ENCODE measurements around the gene GAS6. TPM values are rescaled to one million over a fixed set of nuclear protein-coding genes. Genes with fewer than 3 reads are reported as not detected.

Gene GAS6
- total RNA-seq, 1 donor from 2014 or later = 197 TPM

GRCh38 chr13:113804703-113805430 is 59.0 kb downstream of the GAS6 start:
- H3K27me3 ChIP-seq = no peaks in the 10 kb centered on the region
- no peak for TF ChIP-seq CTCF (IDR thresholded peaks at IDR 0.05)
- ATAC-seq (no peak), DNase-seq (peak; percentile 59)
- no peak overlapping the region for H3K27ac ChIP-seq
- no peaks in the 10 kb centered on the region for H3K9me3 ChIP-seq
- peaks cover 10% of the 10 kb centered on the region for H3K4me1 ChIP-seq
- no peaks in the 10 kb centered on the region for H3K36me3 ChIP-seq
- H3K4me3 ChIP-seq = no peak overlapping the region
- intact Hi-C loops (cut with DNase I) = no loop called here

GRCh38 chr13:113804017-113804702 is 59.7 kb downstream of the GAS6 start:
- intact Hi-C loops (cut with DNase I) = no loop called here
- Histone ChIP-seq H3K4me3 (no peak overlapping the region), H3K36me3 (no peaks in the 10 kb centered on the region), H3K9me3 (no peaks in the 10 kb centered on the region), H3K4me1 (peaks cover 10% of the 10 kb centered on the region), H3K27ac (no peak overlapping the region), H3K27me3 (no peaks in the 10 kb centered on the region)
- DNase-seq (peak; percentile 58), ATAC-seq (no peak)
- TF ChIP-seq CTCF (IDR thresholded peaks at IDR 0.05) = no peak

GRCh38 chr13:113803409-113804016 is 60.4 kb downstream of the GAS6 start:
- Histone ChIP-seq H3K9me3 (no peaks in the 10 kb centered on the region), H3K27ac (no peak overlapping the region), H3K4me3 (no peak overlapping the region), H3K4me1 (peaks cover 10% of the 10 kb centered on the region), H3K36me3 (no peaks in the 10 kb centered on the region), H3K27me3 (no peaks in the 10 kb centered on the region)
- ATAC-seq (no peak), DNase-seq (peak; percentile 55)
- no peak for TF ChIP-seq CTCF (IDR thresholded peaks at IDR 0.05)
- intact Hi-C loops (cut with DNase I) = no loop called here

GRCh38 chr13:113802761-113803160 is 61.1 kb downstream of the GAS6 start:
- no peak for ATAC-seq
- no peak overlapping the region for H3K4me3 ChIP-seq
- DNase-seq = peak; percentile 62
- no peak overlapping the region for H3K27ac ChIP-seq
- TF ChIP-seq CTCF (IDR thresholded peaks at IDR 0.05) = no peak
- H3K27me3 ChIP-seq = no peaks in the 10 kb centered on the region
- intact Hi-C loops (cut with DNase I) = no loop called here
- H3K4me1 ChIP-seq = peaks cover 10% of the 10 kb centered on the region
- H3K9me3 ChIP-seq = no peaks in the 10 kb centered on the region
- H3K36me3 ChIP-seq = no peaks in the 10 kb centered on the region

- Histone ChIP-seq H3K27me3 (no peaks in the 10 kb centered on the region), H3K4me1 (peaks cover 10% of the 10 kb centered on the region), H3K9me3 (no peaks in the 10 kb centered on the region), H3K4me3 (no peak overlapping the region), H3K36me3 (no peaks in the 10 kb centered on the region), H3K27ac (no peak overlapping the region)
- ATAC-seq = peak; percentile 32
- TF ChIP-seq CTCF (IDR thresholded peaks at IDR 0.05) = no peak
- intact Hi-C loops (cut with DNase I) = no loop called here
- DNase-seq = peak; percentile 72
These were observed 61.8 kb downstream of the GAS6 start for GRCh38 chr13:113802090-113802531.

Measured in upper lobe of right lung (tissue), 1 donor.